Occipital lobe (tissue), 2 donors: ENCODE measurements around the gene OPALIN. TPM values are rescaled to one million over a fixed set of nuclear protein-coding genes. Genes with fewer than 3 reads are reported as not detected.

Experiments
- DNase-seq: peaks from one replicate; lab custom pipeline; 2025; lab: John Stamatoyannopoulos, UW
- total RNA-seq: library from RNA; depleted of rRNA; stranded (reverse); fragments of >200 nt; gene quantifications from one replicate; pipeline ENCODE4 v1.2.3, GENCODE V29; 2014

Gene OPALIN
- total RNA-seq, 1 donor from 2014 or later = not detected

- DNase-seq = no peak
Measured at GRCh38 chr10:96301616-96302015, 57.2 kb downstream of the OPALIN start.

GRCh38 chr10:96299383-96299782 is 59.4 kb downstream of the OPALIN start:
- no peak for DNase-seq

GRCh38 chr10:96298362-96298761 is 60.4 kb downstream of the OPALIN start:
- DNase-seq = no peak

DNA sequence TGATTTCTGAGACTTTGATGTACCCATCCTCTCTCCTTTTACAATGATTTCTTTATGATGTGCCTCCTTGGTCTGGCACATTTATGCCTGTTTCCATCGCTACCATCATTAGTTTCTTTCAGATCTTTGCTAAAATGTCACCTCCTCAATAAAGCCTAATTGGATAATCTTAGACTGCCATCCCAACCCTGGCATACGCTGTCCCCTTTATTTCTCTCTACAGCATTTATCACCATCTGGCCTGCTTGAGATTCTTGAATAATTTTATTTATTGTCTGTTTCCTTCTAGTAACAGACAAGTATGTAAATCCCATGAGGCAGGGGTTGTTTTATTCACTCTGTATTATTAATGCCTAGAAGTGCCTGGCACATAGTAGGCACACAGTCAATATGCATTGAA is 61.3 kb downstream of the OPALIN start:
- no peak for DNase-seq

DNA sequence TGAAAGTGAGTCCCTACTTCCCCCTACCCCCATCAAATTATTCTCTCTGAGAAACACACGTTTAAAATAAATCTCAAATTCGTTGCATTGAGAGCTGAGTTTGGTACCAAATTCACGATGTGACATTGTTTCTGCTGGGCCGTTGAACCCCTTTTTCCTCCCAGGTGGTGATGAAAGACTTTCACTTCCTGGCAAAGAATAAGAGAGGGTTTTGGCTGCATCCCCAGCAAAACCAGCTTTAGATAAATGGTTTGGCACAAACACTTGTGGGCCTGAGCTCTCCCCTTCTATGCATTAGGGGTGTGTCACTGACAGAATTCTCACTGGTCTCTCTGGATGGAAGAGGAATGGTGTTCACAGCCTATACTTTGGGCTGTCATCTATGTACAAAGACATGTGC is 63.3 kb downstream of the OPALIN start:
- no peak for DNase-seq

Other genes starting within 250 kb of the OPALIN start
- 56.0 TPM for gene ZNF518A, start 228.7 kb downstream of the OPALIN start, total RNA-seq
- gene BLNK, start 87.4 kb downstream of the OPALIN start, total RNA-seq = 0.78 TPM
- not detected for gene DNTT, start 54.6 kb downstream of the OPALIN start, total RNA-seq
- gene TLL2, start 154.9 kb upstream of the OPALIN start, total RNA-seq = 0.78 TPM
- 129 TPM for gene TM9SF3, start 228.0 kb upstream of the OPALIN start, total RNA-seq